T-helper 2 cell treated with Interferon-gamma antibody and Interleukin-4, amounts not matched to agents 5 μg/mL and 100 μg/mL, for 36 hours (primary cell): Measurements from ENCODE around the gene KDELR3.

Experiments used
- DNase-seq: peaks from one replicate; pipeline ENCODE4 v3.0.0; 2021; ENCODE audit warnings: low spot score
- H3K27ac Mint-ChIP-seq: one replicate; pipeline ENCODE4 v1.8.0; 2021; ENCODE audit warnings: mild to moderate bottlenecking, mixed read lengths
- H3K27me3 Mint-ChIP-seq: one replicate; pipeline ENCODE4 v1.8.0; 2021; ENCODE audit warnings: low read depth, mixed read lengths
- H3K36me3 Mint-ChIP-seq: one replicate; pipeline ENCODE4 v1.8.0; 2021; ENCODE audit warnings: low read depth, mixed read lengths
- H3K4me1 Mint-ChIP-seq: one replicate; pipeline ENCODE4 v1.8.0; 2021; ENCODE audit warnings: low read depth, mixed read lengths
- H3K4me3 Mint-ChIP-seq: one replicate; pipeline ENCODE4 v1.8.0; 2022; ENCODE audit warnings: mild to moderate bottlenecking, moderate library complexity, mixed read lengths
- H3K9me3 Mint-ChIP-seq: one replicate; pipeline ENCODE4 v1.8.0; 2021; ENCODE audit warnings: mixed read lengths

Gene KDELR3

DNA sequence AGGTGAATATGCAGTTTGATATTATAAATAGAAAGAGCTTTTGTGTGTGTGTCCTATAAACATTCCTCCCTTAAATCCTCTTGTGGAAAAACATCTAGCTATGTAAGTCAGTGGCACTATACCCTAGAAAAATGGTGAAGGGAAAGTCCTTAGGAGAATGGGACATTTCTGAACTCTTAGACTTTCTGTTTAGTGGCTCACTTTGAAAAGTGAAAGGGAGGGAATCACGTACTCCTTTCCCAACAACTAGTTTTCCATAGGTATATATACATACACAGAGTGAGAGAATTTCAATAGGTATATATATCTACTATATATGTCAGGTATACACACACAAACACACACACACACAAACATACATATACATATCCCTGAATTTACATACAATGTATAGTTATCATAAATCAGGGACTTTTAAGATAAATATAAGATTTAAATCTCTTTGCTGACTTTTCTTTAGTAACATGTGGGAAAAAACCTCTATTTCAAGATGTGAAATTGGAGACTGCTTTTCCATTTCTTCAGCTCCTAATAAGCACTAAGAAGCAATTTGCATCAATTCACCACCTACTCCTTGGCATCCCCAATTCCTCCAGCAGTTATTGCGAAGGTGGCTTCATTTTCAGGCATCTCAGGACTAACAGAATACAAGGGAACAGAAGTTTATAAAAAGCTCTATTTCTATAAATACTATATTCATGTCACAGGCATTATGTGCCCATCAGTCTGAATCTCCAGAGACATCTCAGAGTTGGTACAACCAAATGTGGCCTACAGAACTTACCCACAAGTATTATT lies 51.8 kb downstream of the KDELR3 start:
- Mint-ChIP-seq H3K9me3 (no peaks in the 10 kb centered on the region), H3K4me3 (no peak overlapping the region), H3K4me1 (no peaks in the 10 kb centered on the region), H3K27me3 (no peaks in the 10 kb centered on the region), H3K36me3 (no peaks in the 10 kb centered on the region), H3K27ac (no peak overlapping the region)
- DNase-seq = no peak

- Mint-ChIP-seq H3K4me1 (no peaks in the 10 kb centered on the region), H3K27ac (no peak overlapping the region), H3K36me3 (no peaks in the 10 kb centered on the region), H3K27me3 (no peaks in the 10 kb centered on the region), H3K4me3 (no peak overlapping the region), H3K9me3 (no peaks in the 10 kb centered on the region)
- no peak for DNase-seq
These were observed 55.1 kb downstream of the KDELR3 start for GRCh38 chr22:38523029-38523428.

DNA sequence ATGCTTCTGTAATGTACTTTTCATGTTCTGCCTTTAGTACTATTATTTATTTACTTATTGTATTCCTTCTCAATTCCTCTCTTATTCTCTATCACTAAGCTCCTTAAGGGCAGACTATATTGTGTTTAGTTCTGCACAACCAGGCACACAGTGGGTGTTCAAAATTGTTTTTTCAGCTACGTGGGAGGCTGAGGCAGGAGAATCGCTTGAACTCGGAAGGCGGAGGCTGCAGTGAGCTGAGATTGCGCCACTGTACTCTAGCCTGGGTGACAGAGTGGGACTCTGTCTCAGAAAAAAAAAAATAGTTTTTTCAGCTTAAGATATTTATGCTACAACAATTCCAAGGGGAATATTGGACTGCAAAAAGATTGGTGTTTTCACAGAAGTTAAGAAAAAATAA lies 55.6 kb downstream of the KDELR3 start:
- no peak overlapping the region for H3K4me3 Mint-ChIP-seq
- no peaks in the 10 kb centered on the region for H3K4me1 Mint-ChIP-seq
- H3K36me3 Mint-ChIP-seq = no peaks in the 10 kb centered on the region
- H3K9me3 Mint-ChIP-seq = no peaks in the 10 kb centered on the region
- no peak for DNase-seq
- no peak overlapping the region for H3K27ac Mint-ChIP-seq
- no peaks in the 10 kb centered on the region for H3K27me3 Mint-ChIP-seq

- H3K27ac Mint-ChIP-seq = no peak overlapping the region
- H3K4me1 Mint-ChIP-seq = no peaks in the 10 kb centered on the region
- H3K9me3 Mint-ChIP-seq = no peaks in the 10 kb centered on the region
- H3K36me3 Mint-ChIP-seq = no peaks in the 10 kb centered on the region
- H3K4me3 Mint-ChIP-seq = no peak overlapping the region
- no peaks in the 10 kb centered on the region for H3K27me3 Mint-ChIP-seq
- no peak for DNase-seq
These were observed 56.5 kb downstream of the KDELR3 start for GRCh38 chr22:38524429-38524828.

DNA sequence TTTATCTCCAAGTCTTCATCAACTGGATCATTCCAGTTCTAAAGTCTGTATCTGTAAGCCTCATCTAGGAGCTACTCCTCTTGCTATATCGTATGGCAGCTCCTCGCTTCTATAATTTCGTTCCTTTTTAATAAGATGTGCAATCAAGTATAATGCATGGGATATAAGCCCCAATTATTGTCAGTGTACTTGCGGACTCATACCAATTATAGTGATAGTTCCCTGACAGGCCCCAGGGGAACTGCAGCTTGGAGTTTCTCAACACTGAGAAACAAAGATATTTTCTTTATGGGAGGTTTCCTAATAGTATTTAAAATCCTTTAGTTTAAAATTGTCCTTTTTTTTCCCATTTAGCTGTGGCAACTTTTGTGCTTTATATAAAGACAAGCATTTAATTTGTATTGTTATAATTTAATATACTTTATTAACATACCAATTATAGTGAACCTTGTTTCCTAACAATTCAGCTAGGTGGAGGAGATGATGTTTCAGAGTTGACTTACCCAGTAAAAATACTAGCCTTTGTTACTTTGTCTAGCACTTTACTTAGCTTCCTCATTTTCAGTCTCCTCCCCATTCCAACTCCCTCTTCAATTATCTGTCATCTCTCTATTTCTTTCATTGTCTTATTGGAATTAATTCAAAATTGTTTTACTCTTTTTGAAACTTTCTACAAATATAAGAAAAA lies 63.5 kb downstream of the KDELR3 start:
- H3K27ac Mint-ChIP-seq = peak overlapping the region; percentile 96
- H3K36me3 Mint-ChIP-seq = peaks cover 5% of the 10 kb centered on the region
- H3K9me3 Mint-ChIP-seq = no peaks in the 10 kb centered on the region
- no peak for DNase-seq
- H3K4me1 Mint-ChIP-seq = peaks cover 7% of the 10 kb centered on the region
- peak overlapping the region; percentile 72 for H3K4me3 Mint-ChIP-seq
- H3K27me3 Mint-ChIP-seq = no peaks in the 10 kb centered on the region
